Measurements from ENCODE around the gene FLVCR2.

GRCh38 chr14:75597149-75597548 lies 18.7 kb downstream of the FLVCR2 start:
- TF ChIP-seq, protein P1, sequence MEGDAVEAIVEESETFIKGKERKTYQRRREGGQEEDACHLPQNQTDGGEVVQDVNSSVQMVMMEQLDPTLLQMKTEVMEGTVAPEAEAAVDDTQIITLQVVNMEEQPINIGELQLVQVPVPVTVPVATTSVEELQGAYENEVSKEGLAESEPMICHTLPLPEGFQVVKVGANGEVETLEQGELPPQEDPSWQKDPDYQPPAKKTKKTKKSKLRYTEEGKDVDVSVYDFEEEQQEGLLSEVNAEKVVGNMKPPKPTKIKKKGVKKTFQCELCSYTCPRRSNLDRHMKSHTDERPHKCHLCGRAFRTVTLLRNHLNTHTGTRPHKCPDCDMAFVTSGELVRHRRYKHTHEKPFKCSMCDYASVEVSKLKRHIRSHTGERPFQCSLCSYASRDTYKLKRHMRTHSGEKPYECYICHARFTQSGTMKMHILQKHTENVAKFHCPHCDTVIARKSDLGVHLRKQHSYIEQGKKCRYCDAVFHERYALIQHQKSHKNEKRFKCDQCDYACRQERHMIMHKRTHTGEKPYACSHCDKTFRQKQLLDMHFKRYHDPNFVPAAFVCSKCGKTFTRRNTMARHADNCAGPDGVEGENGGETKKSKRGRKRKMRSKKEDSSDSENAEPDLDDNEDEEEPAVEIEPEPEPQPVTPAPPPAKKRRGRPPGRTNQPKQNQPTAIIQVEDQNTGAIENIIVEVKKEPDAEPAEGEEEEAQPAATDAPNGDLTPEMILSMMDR (IDR thresholded peaks at IDR 0.05): no peak
- TF ChIP-seq POLR2A (IDR thresholded peaks at IDR 0.05; ENCODE audit: low read depth) (no peak), EP300 (IDR thresholded peaks at IDR 0.05) (no peak), POLR2AphosphoS5 (IDR thresholded peaks at IDR 0.05) (no peak)
